Endothelial cell of umbilical vein (primary cell): Measurements from ENCODE around the gene KCNJ18. TPM values are rescaled to one million over a fixed set of nuclear protein-coding genes. Genes with fewer than 3 reads are reported as not detected.
"Not testable (repeated sequence)": the region's sequence is repeated elsewhere in the genome, so short reads cannot be mapped to it uniquely, and the experiment has no call there.

Experiments
- BruUV-seq: library from RNA; stranded (reverse); fragments of 400-500 nt; replicated peaks from 2 replicates; lab custom pipeline; 2021; lab: Mats Ljungman, UMichigan
- CTCF ChIA-PET: fragments of 300-600, 350-600 bp; sonication (Branson Sonifier 250); formaldehyde crosslinking; loops from one replicate; lab custom pipeline; 2021; ENCODE audit warnings: antibody characterized with exemption, inconsistent platforms; lab: Charles Lee
- POLR2A ChIA-PET: fragments of 300-600, 350-600 bp; sonication (Branson Sonifier 250); formaldehyde crosslinking; loops from one replicate; lab custom pipeline; 2021; ENCODE audit warnings: antibody characterized with exemption, inconsistent platforms; lab: Charles Lee
- DNase-seq: peaks from one replicate; pipeline ENCODE4 v3.0.0-alpha.2; 2011; ENCODE audit warnings: low read depth, low spot score
- FAIRE-seq: peaks from 2 replicates; lab custom pipeline; 2011; peaks lifted over from hg19 to GRCh38; lab: Jason Lieb, UNC
- H2AFZ ChIP-seq: 2 replicates; pipeline ENCODE4 v1.6.0; 2012; ENCODE audit warnings: low read depth, low read length, control low read depth, inconsistent platforms
- H3K27ac ChIP-seq: 2 replicates; pipeline ENCODE4 v1.5.1; 2011; ENCODE audit warnings: low read depth, mild to moderate bottlenecking, control low read depth, low read length, moderate library complexity; ENCODE audit not compliant: insufficient read depth
- H3K27me3 ChIP-seq, 2 experiments: 2 replicates each; pipeline versions ENCODE4 v1.6.0 to v1.6.1; 2011; ENCODE audit warnings: low read length in 2 of 2, mixed read lengths in 1 of 2; ENCODE audit not compliant: control insufficient read depth in 2 of 2, insufficient read depth in 2 of 2
- H3K36me3 ChIP-seq, 2 experiments: 2 replicates in 1 of 2; 3 replicates in 1 of 2; pipeline ENCODE4 v1.5.1; 2011; ENCODE audit warnings: low read length in 2 of 2, mild to moderate bottlenecking in 1 of 2, moderate library complexity in 1 of 2; ENCODE audit not compliant: control insufficient read depth in 2 of 2, insufficient read depth in 2 of 2; ENCODE audit errors: extremely low read depth in 1 of 2
- H3K4me1 ChIP-seq: 3 replicates; pipeline ENCODE4 v1.5.1; 2011; ENCODE audit warnings: mild to moderate bottlenecking, low read length; ENCODE audit not compliant: control insufficient read depth, insufficient read depth; ENCODE audit errors: extremely low read depth
- H3K4me2 ChIP-seq: 2 replicates; pipeline ENCODE4 v1.6.1; 2011; ENCODE audit warnings: low read length, control low read depth, mixed read lengths; ENCODE audit not compliant: insufficient read depth
- H3K4me3 ChIP-seq, 3 experiments: fragments of 200-600 bp in 1 of 3; sonication (generic), shearing (Covaris generic) in 1 of 3; replicated peaks in 1 of 3; 2 replicates each; pipeline ENCODE4 v1.5.1; 2011 to 2016; ENCODE audit warnings: control low read depth in 3 of 3, low read length in 3 of 3, mild to moderate bottlenecking in 2 of 3, inconsistent platforms in 1 of 3, low read depth in 1 of 3, moderate library complexity in 1 of 3; ENCODE audit not compliant: insufficient read depth in 1 of 3
- H3K79me2 ChIP-seq: 2 replicates; pipeline ENCODE4 v1.6.0; 2012; ENCODE audit warnings: low read length, inconsistent platforms; ENCODE audit not compliant: control insufficient read depth, insufficient read depth
- H3K9ac ChIP-seq: replicated peaks from 2 replicates; pipeline ENCODE3; 2011; ENCODE audit warnings: low read length, control low read depth; ENCODE audit not compliant: insufficient read depth; ENCODE audit errors: extremely low read depth
- H3K9me1 ChIP-seq: replicated peaks from 3 replicates; pipeline ENCODE4 v1.6.0; 2011; ENCODE audit warnings: mild to moderate bottlenecking, low read length; ENCODE audit not compliant: control insufficient read depth, insufficient read depth; ENCODE audit errors: extremely low read depth
- H3K9me3 ChIP-seq: replicated peaks from 2 replicates; pipeline ENCODE4 v1.5.1; 2012; ENCODE audit warnings: low read length, inconsistent platforms; ENCODE audit not compliant: control insufficient read depth, insufficient read depth
- H4K20me1 ChIP-seq: replicated peaks from 2 replicates; pipeline ENCODE3; 2011; ENCODE audit warnings: mild to moderate bottlenecking, low read length; ENCODE audit not compliant: control insufficient read depth, insufficient read depth; ENCODE audit errors: extremely low read depth
- CTCF ChIP-seq, 2 donors: IDR thresholded peaks; 1 replicate in 1 of 2; 2 replicates in 1 of 2; pipeline ENCODE4 v1.5.1; 2011; ENCODE audit warnings: low read length in 2 of 2, mild to moderate bottlenecking in 2 of 2, moderate library complexity in 2 of 2, control low read depth in 1 of 2, inconsistent platforms in 1 of 2, low read depth in 1 of 2; ENCODE audit not compliant: insufficient read depth in 1 of 2; ENCODE audit errors: extremely low read depth in 1 of 2
- EZH2 ChIP-seq: IDR thresholded peaks from 2 replicates; pipeline ENCODE4 v1.6.1; 2012; ENCODE audit warnings: borderline replicate concordance, low read depth, mild to moderate bottlenecking, moderate library complexity, low read length, inconsistent platforms; ENCODE audit not compliant: severe bottlenecking
- FOS ChIP-seq: IDR thresholded peaks from 2 replicates; pipeline ENCODE4 v1.6.1; 2011; ENCODE audit warnings: mild to moderate bottlenecking, low read length, moderate library complexity, borderline replicate concordance; ENCODE audit not compliant: insufficient read depth
- GATA2 ChIP-seq: IDR thresholded peaks from 2 replicates; pipeline ENCODE4 v1.7.0; 2011; ENCODE audit warnings: low read depth, mild to moderate bottlenecking, moderate library complexity, mixed read lengths, low read length; ENCODE audit not compliant: insufficient read length, insufficient read depth
- JUN ChIP-seq: IDR thresholded peaks from 2 replicates; pipeline ENCODE4 v1.6.1; 2011; ENCODE audit warnings: borderline replicate concordance, low read depth; ENCODE audit not compliant: insufficient read length, insufficient read depth
- MAX ChIP-seq: IDR thresholded peaks from 2 replicates; pipeline ENCODE4 v1.6.1; 2011; ENCODE audit not compliant: insufficient read depth, insufficient read length
- MYC ChIP-seq: IDR thresholded peaks from one replicate; pipeline ENCODE4 v1.6.1; 2011; ENCODE audit warnings: mild to moderate bottlenecking, low read depth, low read length
- POLR2A ChIP-seq: IDR thresholded peaks from 2 replicates; pipeline ENCODE4 v1.6.1; 2012; ENCODE audit warnings: low read depth, mild to moderate bottlenecking, control low read depth, low read length
- POLR2AphosphoS5 ChIP-seq: IDR thresholded peaks from 2 replicates; pipeline ENCODE4 v1.6.1; 2012; ENCODE audit warnings: low read depth, mild to moderate bottlenecking, control low read depth, low read length, moderate library complexity; ENCODE audit not compliant: insufficient read depth
- dilution Hi-C: fragments of 300-500 bp; cut with MboI; formaldehyde crosslinking; loops from one replicate; pipeline ENCODE4 v1.15.0; 2019; ENCODE audit warnings: low sequenced_read_pairs; ENCODE audit not compliant: extremely low pct_ligation_motif_present
- intact Hi-C: fragments of 100-400 bp; cut with micrococcal nuclease; formaldehyde crosslinking; loops from one replicate; pipeline ENCODE4 v1.10.0; 2022
- polyA plus RNA-seq, 4 experiments: library from polyadenylated mRNA; depleted of rRNA in 3 of 4; stranded (reverse) in 3 of 4; unstranded in 1 of 4; fragments of >200 nt; gene quantifications; 2 replicates each; pipeline versions ENCODE4 v1.2.1 to v1.2.3, GENCODE V29; 2011 to 2012; ENCODE audit warnings: missing spikeins in 1 of 4
- total RNA-seq: library from RNA; stranded (reverse); gene quantifications from 2 replicates; pipeline ENCODE4 v1.2.3, GENCODE V29; 2021

The KCNJ18 gene
- total and polyA plus RNA-seq, 2 donors (not counting 3 experiments of a cell fraction or from before 2014, with no cell fraction given): not detected

- FAIRE-seq, H3K9ac ChIP-seq, H3K4me2 ChIP-seq, H3K27ac ChIP-seq, CTCF ChIA-PET, H2AFZ ChIP-seq, BruUV-seq, intact Hi-C loops, H3K36me3 ChIP-seq, H3K79me2 ChIP-seq, H3K9me1 ChIP-seq, dilution Hi-C loops, H3K27me3 ChIP-seq, H3K4me3 ChIP-seq, POLR2A ChIA-PET, H4K20me1 ChIP-seq, H3K4me1 ChIP-seq, DNase-seq: not testable (repeated sequence)
- peaks cover 20% of the 10 kb centered on the region for H3K9me3 ChIP-seq
Measured at GRCh38 chr17:21673451-21674241, 18.7 kb upstream of the KCNJ18 start.

- BruUV-seq: no TSS peak
- no peak overlapping the region for H3K9ac ChIP-seq
- H3K4me2 ChIP-seq: no peak overlapping the region
- no peaks in the 10 kb centered on the region for H3K4me1 ChIP-seq
- no peaks in the 10 kb centered on the region for H3K79me2 ChIP-seq
- dilution Hi-C loops (no loop called here), intact Hi-C loops (no loop called here)
- no peak for DNase-seq
- POLR2A ChIA-PET: no interaction called here
- TF ChIP-seq FOS (no peak), GATA2 (no peak), MYC (no peak), EZH2 (no peak), MAX (no peak), CTCF (IDR thresholded peaks at IDR 0.05; ENCODE audit: extremely low read depth in 1 of 2, insufficient read depth in 1 of 2, low read depth in 1 of 2, low read length in 2 of 2) (no peak), POLR2AphosphoS5 (no peak), JUN (no peak), POLR2A (no peak)
- no peaks in the 10 kb centered on the region for H3K9me1 ChIP-seq
- peaks cover 20% of the 10 kb centered on the region for H3K9me3 ChIP-seq
- H3K36me3 ChIP-seq: no peaks in the 10 kb centered on the region
- H4K20me1 ChIP-seq: no peaks in the 10 kb centered on the region
- H3K4me3 ChIP-seq: no peak overlapping the region
- no peak overlapping the region for H3K27ac ChIP-seq
- CTCF ChIA-PET: no interaction called here
- no peaks in the 10 kb centered on the region for H3K27me3 ChIP-seq
- H2AFZ ChIP-seq: no peak overlapping the region
- no peak for FAIRE-seq
Measured at GRCh38 chr17:21674242-21674731, 18.0 kb upstream of the KCNJ18 start.
